T47D (cell line): ENCODE results near the gene SMIM29.

Source experiments
- DNase-seq, 2 experiments: peaks; one replicate each; pipeline versions ENCODE4 v3.0.0 to v3.0.0-alpha.2; 2011 to 2012; ENCODE audit warnings: low read depth in 1 of 2, low spot score in 1 of 2
- JUND ChIP-seq: IDR thresholded peaks from 2 replicates; pipeline ENCODE4 v1.6.1; 2012; ENCODE audit warnings: low read depth
- in situ Hi-C: cut with HindIII; loops from 2 replicates; pipeline ENCODE4 v1.10.0; 2016; ENCODE audit warnings: low sequenced_read_pairs, low pct_unique_long_range_greater_than_20kb

The SMIM29 gene

DNA sequence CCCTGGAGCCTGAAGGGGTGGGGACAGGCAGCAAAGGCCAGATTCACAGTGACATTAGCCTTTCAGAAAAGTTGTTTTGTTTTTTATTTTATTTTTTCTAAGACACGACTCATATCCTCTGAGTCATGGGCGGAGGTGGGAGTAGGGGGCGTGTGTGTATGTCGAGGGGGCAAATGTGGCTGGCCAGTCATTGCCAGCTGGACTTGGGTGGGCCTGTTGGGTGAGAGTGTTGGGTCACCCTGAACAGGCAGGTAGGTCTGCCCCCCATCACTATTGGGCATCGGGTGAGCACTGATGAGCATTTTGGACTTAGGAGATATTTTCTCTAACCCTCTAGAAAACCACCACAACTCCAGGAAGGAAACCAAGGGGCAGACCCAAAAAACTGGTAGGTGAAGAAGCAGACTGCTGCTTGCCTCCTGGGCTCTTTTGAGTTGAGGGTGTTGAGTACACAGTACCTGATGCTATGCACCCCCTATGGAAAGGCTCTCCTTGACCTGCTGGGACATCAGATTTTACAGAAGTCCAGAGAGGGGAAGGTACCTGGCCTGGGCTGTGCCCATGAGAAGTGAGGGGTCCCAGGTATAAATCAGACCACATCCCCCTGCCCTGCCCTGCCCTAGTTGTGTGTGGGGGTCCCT lies 5.6 kb downstream of the SMIM29 start:
- in situ Hi-C loops = no loop called here
- DNase-seq = no peak
- TF ChIP-seq JUND = no peak

DNA sequence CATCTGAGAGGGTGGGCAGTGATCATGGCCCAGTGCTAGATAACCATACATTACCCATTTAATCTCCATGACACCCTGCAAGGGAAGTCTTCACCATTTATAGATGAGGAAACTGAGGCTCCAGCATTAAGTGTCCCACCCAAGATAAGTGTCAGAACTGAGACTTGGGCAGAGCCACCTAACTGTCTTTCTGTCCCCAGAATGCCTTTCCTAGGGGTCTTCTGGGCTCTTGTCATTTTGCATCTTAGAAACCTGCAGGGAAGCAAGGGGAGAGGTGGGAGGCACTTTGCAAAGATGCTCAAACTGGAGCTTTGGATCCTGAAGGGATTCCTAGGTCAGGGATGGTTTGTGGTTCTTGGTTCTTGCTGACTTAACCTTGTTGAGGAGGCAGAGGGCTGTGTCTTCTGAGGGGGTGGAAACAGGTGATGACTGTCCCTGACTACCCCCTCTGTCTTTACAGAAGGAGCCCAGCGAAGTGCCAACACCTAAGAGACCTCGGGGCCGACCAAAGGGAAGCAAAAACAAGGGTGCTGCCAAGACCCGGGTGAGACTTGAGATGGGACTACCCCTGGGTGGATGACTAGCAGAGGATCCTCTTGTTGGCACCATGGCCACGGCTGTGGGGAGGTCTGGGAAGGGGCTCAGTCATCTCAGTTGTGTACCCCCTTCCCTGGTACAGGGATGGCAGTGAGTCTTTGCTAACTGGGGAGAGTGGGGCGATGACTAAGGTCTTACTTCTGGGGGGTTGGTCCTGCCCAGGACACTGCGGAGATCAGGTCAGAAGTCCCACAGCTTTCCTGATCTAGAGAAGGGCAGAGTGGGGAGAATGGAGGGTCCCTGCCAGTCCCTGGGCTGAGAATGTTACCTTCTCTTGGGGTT lies 6.3 kb downstream of the SMIM29 start:
- no peak for TF ChIP-seq JUND
- in situ Hi-C loops = no loop called here
- no peak for DNase-seq

DNA sequence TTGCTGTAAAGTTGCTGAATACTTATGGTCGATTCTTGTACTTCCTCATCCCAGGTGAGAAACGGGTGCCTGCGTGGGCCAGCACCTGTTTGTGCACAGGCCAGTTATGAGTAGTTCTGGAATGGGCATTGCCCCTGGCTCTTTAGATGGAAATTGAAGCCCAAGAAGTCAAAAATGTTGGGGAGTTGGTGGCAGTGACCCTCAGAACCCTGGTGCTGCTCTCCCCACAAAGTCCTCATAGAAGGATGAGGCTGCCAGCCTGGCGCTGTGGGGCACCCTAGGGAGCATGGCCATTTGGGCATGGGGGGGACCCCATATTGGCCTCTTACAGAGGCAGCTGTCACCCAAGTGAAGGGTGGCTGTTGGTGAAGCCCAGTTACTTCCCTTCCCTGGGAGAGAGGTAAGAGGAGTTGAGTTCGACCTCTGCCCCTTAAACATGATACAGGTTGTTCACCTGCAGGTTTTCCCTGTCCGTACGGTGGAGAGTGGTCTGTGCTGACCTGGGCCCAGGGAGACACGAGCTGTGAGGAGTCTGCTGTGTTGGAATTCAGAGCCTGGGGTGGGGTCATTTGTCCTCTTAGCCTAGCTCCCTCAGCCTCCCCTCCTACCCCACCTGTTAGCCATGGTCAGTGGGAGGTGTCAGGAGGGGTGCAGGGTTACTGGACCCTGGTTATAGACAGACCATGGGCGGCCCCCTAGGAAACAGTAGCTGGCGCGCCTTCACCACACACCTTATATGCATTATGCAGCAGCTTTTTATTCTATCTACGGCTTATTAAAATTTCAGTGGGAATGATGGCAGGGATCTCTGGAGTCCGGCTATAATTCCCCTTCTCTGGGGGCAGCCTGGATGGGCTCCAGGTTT lies 7.2 kb downstream of the SMIM29 start:
- DNase-seq = no peak
- in situ Hi-C loops = no loop called here

DNA sequence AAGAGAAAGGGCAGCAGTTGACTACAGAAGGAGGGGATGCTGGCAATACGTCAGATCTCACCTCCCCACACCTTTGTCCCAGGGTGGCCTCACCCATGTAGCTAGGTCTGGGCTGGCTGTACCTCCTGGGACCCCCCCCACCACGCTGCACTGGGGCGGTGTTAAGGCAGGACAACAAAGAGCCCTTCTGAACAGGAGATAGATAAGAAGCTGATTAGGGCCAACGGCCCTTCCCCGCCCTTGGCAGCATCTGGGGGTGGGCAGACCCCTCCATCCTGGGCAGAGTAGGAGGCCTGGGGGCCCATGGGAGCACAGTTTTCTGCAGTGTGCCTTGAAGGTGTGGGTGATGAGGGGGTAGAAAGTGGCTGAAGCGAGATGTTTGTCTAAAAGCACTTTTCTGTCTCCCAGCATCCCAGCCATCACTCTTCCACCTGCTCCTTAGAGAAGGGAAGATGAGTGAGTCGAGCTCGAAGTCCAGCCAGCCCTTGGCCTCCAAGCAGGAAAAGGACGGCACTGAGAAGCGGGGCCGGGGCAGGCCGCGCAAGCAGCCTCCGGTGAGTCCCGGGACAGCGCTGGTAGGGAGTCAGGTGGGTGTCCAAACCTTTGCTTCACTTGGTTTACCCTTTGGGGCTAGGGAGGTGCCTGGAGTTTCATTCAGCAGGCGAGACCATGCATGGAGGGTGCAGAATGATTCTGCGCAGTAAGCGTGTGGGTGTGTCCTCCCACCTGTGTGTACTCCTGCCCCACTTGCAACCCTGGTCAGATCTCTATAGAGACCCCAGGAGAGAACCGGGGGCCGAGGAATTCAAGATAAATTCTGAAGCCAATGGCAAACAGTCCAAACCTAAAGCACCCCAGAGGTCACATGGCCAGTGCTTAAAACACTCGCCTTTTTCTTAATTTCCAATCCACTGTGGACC lies 8.2 kb downstream of the SMIM29 start:
- TF ChIP-seq JUND = no peak
- DNase-seq = no peak
- in situ Hi-C loops = no loop called here

More for the DNA sequence above, 7.2 kb downstream of the SMIM29 start:
- TF ChIP-seq JUND = no peak

DNA sequence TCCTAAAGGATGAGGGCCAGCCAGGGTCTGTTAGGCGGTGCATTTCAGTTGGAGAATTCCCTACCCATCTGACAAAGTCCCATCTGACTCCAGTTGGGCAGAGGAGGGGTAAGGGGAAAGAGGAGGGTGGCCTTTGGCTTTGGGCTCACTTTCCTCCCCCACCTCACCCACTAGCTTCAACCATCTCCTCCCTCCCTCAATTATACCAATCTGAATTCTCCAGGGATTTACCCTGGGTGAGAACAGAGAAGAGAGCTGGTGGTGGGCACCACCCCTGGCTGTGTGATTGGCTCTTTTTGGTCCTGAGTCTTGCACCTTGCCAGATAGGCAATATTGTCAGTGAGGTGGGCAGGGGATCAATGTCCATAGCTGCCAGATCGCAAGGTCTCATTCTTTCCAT lies 8.9 kb downstream of the SMIM29 start:
- no peak for DNase-seq
- TF ChIP-seq JUND = no peak
- in situ Hi-C loops = no loop called here

DNA sequence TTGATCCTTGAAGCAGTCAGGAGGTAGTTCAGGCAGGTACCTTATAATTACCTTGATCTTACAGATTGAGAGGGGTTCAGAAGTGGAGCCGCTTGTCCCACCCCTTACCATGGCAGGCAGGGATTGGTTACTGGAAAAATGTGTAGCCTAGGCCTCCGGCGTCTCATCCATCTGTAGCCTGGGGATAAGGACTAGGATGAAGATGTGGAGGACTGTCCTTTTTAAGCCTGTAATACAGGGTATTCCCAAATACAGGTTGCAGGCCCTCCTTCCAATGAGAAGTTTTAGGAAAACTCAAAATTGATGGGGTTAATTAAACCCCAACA lies 9.3 kb downstream of the SMIM29 start:
- no peak for TF ChIP-seq JUND
- no peak for DNase-seq
- in situ Hi-C loops = no loop called here

DNA sequence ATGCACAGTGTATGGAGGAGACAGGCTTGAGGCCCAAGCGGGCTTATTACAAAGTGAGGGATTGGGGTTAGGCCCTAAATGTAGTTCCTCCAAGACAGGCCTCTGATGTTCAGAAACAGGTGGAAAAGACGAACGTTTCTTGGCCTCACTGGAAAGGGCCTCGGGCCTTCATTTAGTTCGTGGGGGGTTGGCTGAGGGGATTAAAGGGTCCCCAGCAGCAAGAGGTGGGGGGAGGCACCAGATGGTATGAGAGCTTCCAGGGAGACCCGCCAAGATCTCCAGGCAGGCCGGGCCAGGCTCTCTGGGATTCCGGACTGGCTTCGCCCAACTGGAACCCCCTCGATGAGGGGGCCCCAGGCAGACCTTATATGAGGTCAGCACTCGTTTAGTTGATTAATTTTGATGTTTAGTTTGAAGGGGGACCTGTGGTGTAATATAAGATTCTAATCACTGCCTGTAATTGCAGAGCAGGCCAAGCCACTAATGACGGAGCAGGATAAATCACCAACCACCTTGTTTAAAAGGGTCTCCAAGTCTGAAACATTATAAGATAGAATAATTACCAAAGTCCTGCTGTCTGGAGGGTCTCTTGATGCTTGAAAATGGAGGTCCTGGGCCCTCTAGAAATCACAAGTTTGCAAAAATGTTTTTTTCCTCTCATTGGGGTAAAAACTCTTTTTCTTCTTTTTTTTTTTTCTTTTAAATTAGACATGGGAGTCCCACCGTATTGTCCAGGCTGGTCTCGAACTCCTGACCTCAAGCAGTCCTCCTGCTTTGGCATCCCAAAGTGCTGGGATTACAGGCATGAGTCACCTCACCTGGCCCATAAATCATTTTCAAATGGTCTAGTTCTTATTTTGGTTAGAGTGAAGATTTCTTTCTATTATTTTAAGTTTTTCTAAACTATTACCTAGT lies 10.0 kb downstream of the SMIM29 start:
- in situ Hi-C loops = no loop called here
- no peak for DNase-seq
- TF ChIP-seq JUND = no peak

DNA sequence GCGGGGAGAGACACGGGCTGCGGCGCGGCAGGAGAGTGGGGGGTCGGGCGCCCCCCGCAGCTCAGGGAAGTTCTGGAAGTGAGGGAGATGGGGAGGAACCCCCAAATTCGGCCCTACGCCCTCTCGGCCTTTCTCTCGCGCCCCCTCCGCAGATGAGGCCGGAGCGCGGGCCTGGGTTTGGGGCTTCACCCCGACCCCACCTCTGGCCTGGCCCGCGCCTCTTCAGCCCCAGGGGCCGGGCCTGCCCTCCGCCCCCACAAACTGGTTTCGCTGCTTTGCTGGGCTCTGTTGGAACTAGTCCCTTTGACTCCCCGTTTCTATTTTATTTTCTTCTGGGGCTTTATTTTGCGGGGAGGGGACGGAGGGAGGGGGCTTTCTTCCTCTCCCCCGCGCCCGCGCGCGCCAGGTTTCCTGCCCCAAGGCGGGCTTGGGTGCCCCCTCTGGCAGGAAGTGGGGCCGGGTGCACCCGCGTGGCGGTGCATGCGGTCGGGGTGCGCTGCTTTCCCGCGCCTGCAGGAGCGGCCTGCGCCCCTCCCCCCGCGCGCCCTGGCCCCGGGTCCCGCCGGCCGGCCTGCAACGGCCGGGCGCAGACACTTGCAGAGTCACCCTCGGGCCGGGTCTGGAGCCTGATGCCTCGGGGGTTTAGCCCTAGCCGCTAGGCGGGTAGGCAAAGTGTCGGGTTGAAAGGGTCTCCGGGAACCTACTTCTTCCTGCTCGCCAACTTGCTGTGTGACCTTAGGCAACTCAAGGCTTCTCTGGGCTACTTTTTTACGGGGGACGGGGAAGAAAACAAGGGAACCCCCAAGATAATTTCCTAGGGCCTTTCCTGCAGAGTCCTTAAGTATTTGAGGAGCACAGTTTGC lies 10.9 kb downstream of the SMIM29 start:
- in situ Hi-C loops = no loop called here

DNA sequence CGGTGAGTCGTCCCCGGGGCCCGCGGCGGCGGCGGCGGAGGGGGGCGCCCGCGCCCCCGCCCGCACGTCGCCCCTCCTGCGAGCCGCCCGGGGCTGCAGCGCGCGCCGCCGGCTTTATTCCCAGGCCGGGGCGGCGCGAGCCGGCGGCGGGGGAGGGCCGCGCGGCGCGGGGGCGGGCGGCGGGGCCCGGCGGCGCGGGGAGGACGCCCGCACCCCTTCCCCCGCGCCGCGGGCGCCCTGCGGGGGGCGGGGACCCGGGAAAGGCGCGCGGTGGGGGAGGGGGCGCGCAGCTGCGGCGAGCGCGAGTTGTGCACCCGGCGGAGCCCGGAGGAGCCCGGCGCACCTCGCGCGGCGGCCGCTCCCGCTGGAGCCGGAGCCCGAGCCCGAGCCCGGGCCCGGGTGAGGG lies 11.5 kb downstream of the SMIM29 start:
- no peak for TF ChIP-seq JUND
- in situ Hi-C loops = no loop called here
- peak; percentile 53 to 54 for DNase-seq

More for the DNA sequence above, 10.9 kb downstream of the SMIM29 start:
- DNase-seq = peak; percentile 50 to 56
- no peak for TF ChIP-seq JUND
